Tongue (tissue), 2 donors: ENCODE results near the gene CD164. TPM values are rescaled to one million over a fixed set of nuclear protein-coding genes. Genes with fewer than 3 reads are reported as not detected.
"Not testable (repeated sequence)": the region's sequence is repeated elsewhere in the genome, so short reads cannot be mapped to it uniquely, and the experiment has no call there.

Experiments used
- DNase-seq: peaks from one replicate; pipeline ENCODE4 v3.0.0-alpha.2; 2015
- total RNA-seq: library from RNA; depleted of rRNA; stranded (reverse); fragments of >200 nt; gene quantifications from one replicate; pipeline ENCODE4 v1.2.3, GENCODE V29; 2014

CD164 gene
- total RNA-seq, 1 donor from 2014 or later, result 203 TPM

- no peak for DNase-seq
These were observed 7.9 kb downstream of the CD164 start for GRCh38 chr6:109374326-109374892.

GRCh38 chr6:109373762-109374161 lies 8.5 kb downstream of the CD164 start:
- DNase-seq, result no peak

- DNase-seq, result no peak
These were observed 8.9 kb downstream of the CD164 start for GRCh38 chr6:109373331-109373730.

- no peak for DNase-seq
These were observed 10.1 kb downstream of the CD164 start for GRCh38 chr6:109372130-109372529.

GRCh38 chr6:109370792-109371191 lies 11.5 kb downstream of the CD164 start:
- no peak for DNase-seq

GRCh38 chr6:109370336-109370735 lies 11.9 kb downstream of the CD164 start:
- DNase-seq, result no peak

GRCh38 chr6:109369728-109370127 lies 12.5 kb downstream of the CD164 start:
- no peak for DNase-seq

- not testable (repeated sequence) for DNase-seq
These were observed 17.7 kb downstream of the CD164 start for GRCh38 chr6:109364382-109365078.

GRCh38 chr6:109363753-109364152 lies 18.5 kb downstream of the CD164 start:
- no peak for DNase-seq

GRCh38 chr6:109362102-109362884 lies 20.0 kb downstream of the CD164 start:
- no peak for DNase-seq

- no peak for DNase-seq
These were observed 21.5 kb downstream of the CD164 start for GRCh38 chr6:109360791-109361190.

- DNase-seq, result no peak
These were observed 22.0 kb downstream of the CD164 start for GRCh38 chr6:109360281-109360680.

GRCh38 chr6:109359248-109359647 lies 23.0 kb downstream of the CD164 start:
- DNase-seq, result no peak

GRCh38 chr6:109358204-109358603 lies 24.1 kb downstream of the CD164 start:
- DNase-seq, result no peak

- no peak for DNase-seq
These were observed 26.0 kb downstream of the CD164 start for GRCh38 chr6:109356237-109356636.

GRCh38 chr6:109351231-109352130 lies 30.8 kb downstream of the CD164 start:
- no peak for DNase-seq

- peak; percentile 50 for DNase-seq
These were observed 32.8 kb downstream of the CD164 start for GRCh38 chr6:109349419-109349987.

GRCh38 chr6:109348226-109348625 lies 34.0 kb downstream of the CD164 start:
- DNase-seq, result no peak

- no peak for DNase-seq
These were observed 34.5 kb downstream of the CD164 start for GRCh38 chr6:109347779-109348178.

GRCh38 chr6:109345986-109346385 lies 36.3 kb downstream of the CD164 start:
- no peak for DNase-seq

- DNase-seq, result peak; percentile 18
These were observed 38.0 kb downstream of the CD164 start for GRCh38 chr6:109344226-109344625.

GRCh38 chr6:109343518-109343917 lies 38.7 kb downstream of the CD164 start:
- DNase-seq, result peak; percentile 22
